Activated CD4-positive, alpha-beta memory T cell treated with anti-CD3 and anti-CD28 coated beads, Interleukin-2, amount 10 ng/mL, durations not matched to agents 7 days and 5 days (primary cell): Measurements from ENCODE around the gene TMEM120A. TPM values are rescaled to one million over a fixed set of nuclear protein-coding genes. Genes with fewer than 3 reads are reported as not detected.
"Not testable (repeated sequence)": the region's sequence is repeated elsewhere in the genome, so short reads cannot be mapped to it uniquely, and the experiment has no call there.

Experiments
- CTCF ChIA-PET: fragments of 350-600 bp; sonication (Branson Sonifier 250); formaldehyde crosslinking; loops from one replicate; lab custom pipeline; 2021; ENCODE audit warnings: antibody characterized with exemption, inconsistent platforms; lab: Charles Lee
- POLR2A ChIA-PET: fragments of 350-600 bp; sonication (Branson Sonifier 250); formaldehyde crosslinking; loops from one replicate; lab custom pipeline; 2021; ENCODE audit warnings: antibody characterized with exemption; lab: Charles Lee
- DNase-seq: peaks from one replicate; pipeline ENCODE4 v3.0.0-alpha.2; 2020
- H3K27ac Mint-ChIP-seq: one replicate; pipeline ENCODE4 v1.8.0; 2021; ENCODE audit warnings: mild to moderate bottlenecking, mixed read lengths
- H3K27me3 Mint-ChIP-seq: one replicate; pipeline ENCODE4 v1.8.0; 2021; ENCODE audit warnings: mixed read lengths
- H3K36me3 Mint-ChIP-seq: one replicate; pipeline ENCODE4 v1.8.0; 2021; ENCODE audit warnings: low read depth, mixed read lengths
- H3K4me1 Mint-ChIP-seq: one replicate; pipeline ENCODE4 v1.8.0; 2021; ENCODE audit warnings: mixed read lengths
- H3K4me3 Mint-ChIP-seq: one replicate; pipeline ENCODE4 v1.8.0; 2021; ENCODE audit warnings: mild to moderate bottlenecking, mixed read lengths
- H3K9me3 Mint-ChIP-seq: one replicate; pipeline ENCODE4 v1.8.0; 2021; ENCODE audit warnings: mixed read lengths
- total RNA-seq, 2 experiments: library from RNA; stranded (reverse); gene quantifications; one replicate each; pipeline ENCODE4 v1.2.3, GENCODE V29; 2021

TMEM120A gene
- total RNA-seq: 10 to 100 TPM; 34.3 to 34.9 TPM

DNA sequence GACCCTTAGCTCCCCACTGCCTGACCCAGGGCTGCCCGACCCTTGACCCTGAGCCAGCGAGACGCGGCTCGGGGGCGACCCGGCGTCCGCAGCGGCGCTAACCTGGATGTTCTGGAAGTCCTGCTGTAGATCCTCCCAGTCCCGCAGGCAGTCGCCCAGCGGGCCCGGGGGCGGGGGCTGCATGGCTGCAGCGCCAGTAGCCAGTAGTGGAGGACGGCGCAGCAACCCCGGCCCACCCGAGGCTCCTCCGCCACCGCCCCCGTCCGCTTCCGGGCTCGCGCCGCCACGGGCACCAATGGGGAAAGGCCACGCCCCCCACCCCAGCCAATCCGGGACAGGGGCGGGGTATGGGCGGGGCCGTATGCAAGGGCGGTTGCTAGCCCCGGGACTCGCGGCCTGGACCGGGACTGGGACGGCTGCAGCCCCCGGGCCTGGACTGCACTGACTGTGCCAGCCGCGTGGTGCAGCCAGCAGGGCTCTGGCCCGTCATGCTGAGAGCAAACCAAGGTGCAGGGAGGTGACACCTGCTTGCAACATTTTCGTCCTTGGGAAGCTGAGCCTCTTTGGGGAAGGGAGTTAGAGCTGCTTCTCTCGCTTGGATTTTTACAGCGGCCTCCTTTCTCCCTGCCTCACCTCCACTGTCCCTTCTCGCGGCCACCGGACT, at the start of gene TMEM120A:
Gene TMEM120A, minus strand, starts transcription at position 208 of the 664 bp plus-strand sequence. Its CDS starts 25 bp downstream, at position 183.
- peaks cover 32% of the 10 kb centered on the region for H3K36me3 Mint-ChIP-seq
- H3K27ac Mint-ChIP-seq: no peak within 1 kb of the TSS
- peak within 1 kb of the TSS; percentile 69 for H3K4me3 Mint-ChIP-seq
- peaks cover 46% of the 10 kb centered on the region for H3K4me1 Mint-ChIP-seq
- POLR2A ChIA-PET: interaction anchor here (0.7 to 2.3 kb wide), 3 partner anchors 9 to 54 kb away, joined by 3 to 12 read pairs (median 3); partner anchors contain the start of genes MDH2 and STYXL1
- no peaks in the 10 kb centered on the region for H3K9me3 Mint-ChIP-seq
- CTCF ChIA-PET: interaction anchor here (0.5 kb wide), 1 partner anchor 37 kb away, joined by 5 read pairs; no protein-coding TSS in a partner anchor
- peak; percentile 95 for DNase-seq
- no peaks in the 10 kb centered on the region for H3K27me3 Mint-ChIP-seq

DNA sequence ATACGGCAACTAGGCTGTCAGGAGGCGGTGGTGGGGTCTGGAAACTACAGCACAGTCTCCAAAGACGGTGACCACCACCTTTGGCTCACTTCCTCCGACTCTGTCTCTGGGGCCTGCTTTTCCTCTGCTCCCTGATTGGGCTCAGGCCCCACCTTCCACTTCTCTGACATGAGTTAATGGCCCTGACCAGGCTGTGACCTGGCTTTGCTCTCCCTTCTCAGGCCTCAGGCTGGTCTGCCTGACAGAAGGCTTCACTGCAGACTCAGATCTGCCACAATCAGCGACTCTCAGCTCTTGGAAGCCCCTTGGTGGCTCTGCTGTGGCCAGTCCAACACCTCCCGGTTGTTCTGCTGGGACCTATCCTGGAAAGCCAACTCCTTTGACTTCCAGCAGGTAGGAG, 45.7 kb upstream of the TMEM120A start:
- CTCF ChIA-PET: interaction anchor here (1.1 kb wide), 1 partner anchor 20 kb away, joined by 4 read pairs; no protein-coding TSS in a partner anchor
- no peak overlapping the region for H3K27ac Mint-ChIP-seq
- POLR2A ChIA-PET: no interaction called here

GRCh38 chr7:76037310-76037709, 42.9 kb upstream of the TMEM120A start:
- Mint-ChIP-seq H3K9me3 (no peaks in the 10 kb centered on the region), H3K4me3 (no peak overlapping the region), H3K27ac (no peak overlapping the region), H3K36me3 (peaks cover 4% of the 10 kb centered on the region), H3K4me1 (peaks cover 14% of the 10 kb centered on the region), H3K27me3 (no peaks in the 10 kb centered on the region)
- ChIA-PET CTCF (interaction anchor here (0.6 to 1.0 kb wide), 2 partner anchors 17 to 54 kb away, joined by 3 read pairs; no protein-coding TSS in a partner anchor), POLR2A (interaction anchor here (1.9 kb wide), 1 partner anchor 10 kb away, joined by 9 read pairs; the partner anchor contains the start of genes MDH2 and STYXL1)
- no peak for DNase-seq

More for the DNA sequence above, 45.7 kb upstream of the TMEM120A start:
- Mint-ChIP-seq H3K27me3 (no peaks in the 10 kb centered on the region), H3K4me3 (no peak overlapping the region), H3K4me1 (peaks cover 8% of the 10 kb centered on the region), H3K9me3 (no peaks in the 10 kb centered on the region), H3K36me3 (peaks cover 11% of the 10 kb centered on the region)
- DNase-seq: no peak

- Mint-ChIP-seq H3K4me1 (peaks cover 13% of the 10 kb centered on the region), H3K27me3 (no peaks in the 10 kb centered on the region), H3K36me3 (peaks cover 8% of the 10 kb centered on the region), H3K27ac (no peak overlapping the region), H3K4me3 (no peak overlapping the region), H3K9me3 (no peaks in the 10 kb centered on the region)
- POLR2A ChIA-PET: interaction anchor here (0.7 kb wide), 1 partner anchor 310 kb away, joined by 3 read pairs; no protein-coding TSS in a partner anchor
- CTCF ChIA-PET: interaction anchor here (0.7 to 0.9 kb wide), 4 partner anchors 12 to 82 kb away, joined by 3 to 5 read pairs (median 4); partner anchors contain the start of gene STYXL1
- no peak for DNase-seq
Observed at GRCh38 chr7:76031964-76032363, 37.6 kb upstream of the TMEM120A start.

DNA sequence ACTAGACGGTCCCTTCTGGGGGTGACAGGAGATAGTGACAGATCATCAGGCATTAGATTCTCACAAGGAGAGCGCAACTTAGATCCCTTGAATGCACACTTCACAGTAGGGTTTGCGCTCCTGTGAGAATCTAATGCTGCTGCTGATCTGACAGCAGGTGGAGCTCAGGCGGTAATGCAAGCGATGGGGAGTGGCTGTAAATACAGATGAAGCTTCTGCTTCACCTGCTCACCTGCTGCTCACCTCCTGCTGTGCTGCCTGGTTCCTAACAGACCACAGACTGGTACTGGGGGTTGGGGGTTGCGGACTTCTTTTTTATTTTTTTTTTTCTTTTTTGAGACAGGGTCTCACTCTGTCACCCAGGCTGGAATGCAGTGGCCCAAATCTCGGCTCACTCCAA, 35.3 kb upstream of the TMEM120A start:
- H3K9me3 Mint-ChIP-seq, H3K4me3 Mint-ChIP-seq, POLR2A ChIA-PET, H3K27me3 Mint-ChIP-seq, DNase-seq, H3K27ac Mint-ChIP-seq: not testable (repeated sequence)
- H3K36me3 Mint-ChIP-seq: peaks cover 17% of the 10 kb centered on the region
- CTCF ChIA-PET: interaction anchor here (1.5 kb wide), 1 partner anchor 9 kb away, joined by 5 read pairs; no protein-coding TSS in a partner anchor
- H3K4me1 Mint-ChIP-seq: peaks cover 13% of the 10 kb centered on the region

- no peak for DNase-seq
- Mint-ChIP-seq H3K4me3 (no peak overlapping the region), H3K36me3 (peaks cover 38% of the 10 kb centered on the region), H3K27me3 (no peaks in the 10 kb centered on the region), H3K4me1 (peaks cover 20% of the 10 kb centered on the region), H3K27ac (no peak overlapping the region), H3K9me3 (no peaks in the 10 kb centered on the region)
- ChIA-PET CTCF (interaction anchor here (5.4 kb wide), 1 partner anchor 158 kb away, joined by 78 read pairs; no protein-coding TSS in a partner anchor), POLR2A (no interaction called here)
Observed at GRCh38 chr7:76023002-76023401, 28.6 kb upstream of the TMEM120A start.

DNA sequence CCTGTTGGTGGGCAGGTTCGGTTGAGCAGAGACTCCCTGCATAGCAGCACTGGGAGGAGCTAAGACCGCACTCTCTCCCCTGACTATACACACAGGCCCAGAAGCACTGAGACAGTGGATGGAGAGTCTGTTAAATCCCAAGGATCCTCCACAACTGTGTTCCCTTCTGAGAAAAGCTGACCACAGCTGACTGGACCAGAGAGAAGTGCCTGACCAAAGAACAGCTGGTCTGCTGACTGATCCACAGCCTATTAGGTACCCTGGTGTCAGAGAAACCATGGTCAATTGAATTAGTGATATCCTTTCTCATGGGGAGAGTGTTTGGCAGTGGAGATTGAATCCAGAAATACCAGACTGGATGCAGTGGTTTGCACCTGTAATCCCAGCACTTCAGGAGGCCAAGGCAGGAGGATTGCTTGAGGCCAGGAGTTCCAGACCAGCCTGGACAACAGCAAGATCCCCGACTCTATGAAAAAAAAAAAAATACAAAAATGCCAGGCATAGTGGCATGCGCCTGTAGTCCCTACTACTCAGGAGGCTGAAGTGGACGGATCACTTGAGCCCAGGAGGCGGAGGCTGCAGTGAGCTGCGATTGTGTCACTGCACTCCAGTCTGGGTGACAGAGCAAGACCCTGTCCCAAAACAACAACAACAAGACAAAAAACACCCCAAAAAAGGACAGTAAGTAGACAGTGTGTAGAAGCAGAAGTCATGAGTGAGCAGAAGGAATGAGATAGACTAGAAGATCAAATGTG, 27.8 kb upstream of the TMEM120A start:
- Mint-ChIP-seq H3K4me1 (peaks cover 20% of the 10 kb centered on the region), H3K36me3 (peaks cover 41% of the 10 kb centered on the region), H3K4me3 (no peak overlapping the region), H3K27me3 (no peaks in the 10 kb centered on the region), H3K27ac (peak overlapping the region; percentile 14), H3K9me3 (no peaks in the 10 kb centered on the region)
- POLR2A ChIA-PET: no interaction called here
- CTCF ChIA-PET: interaction anchor here (5.4 kb wide), 1 partner anchor 157 kb away, joined by 78 read pairs; no protein-coding TSS in a partner anchor
- no peak for DNase-seq

- Mint-ChIP-seq H3K36me3 (peaks cover 40% of the 10 kb centered on the region), H3K4me3 (no peak overlapping the region), H3K9me3 (no peaks in the 10 kb centered on the region), H3K27ac (peak overlapping the region; percentile 42), H3K4me1 (peaks cover 20% of the 10 kb centered on the region), H3K27me3 (no peaks in the 10 kb centered on the region)
- POLR2A ChIA-PET: interaction anchor here (0.6 to 1.2 kb wide), 7 partner anchors 11 to 153 kb away, joined by 3 to 4 read pairs (median 3); partner anchors contain the start of genes MDH2 and STYXL1
- CTCF ChIA-PET: interaction anchor here (0.6 to 5.4 kb wide), 34 partner anchors 9 to 441 kb away, joined by 3 to 78 read pairs (median 4); partner anchors contain the start of genes MDH2 and STYXL1
- DNase-seq: peak; percentile 81
Observed at GRCh38 chr7:76020031-76020714, 25.8 kb upstream of the TMEM120A start.

- H3K4me3 Mint-ChIP-seq, H3K27me3 Mint-ChIP-seq, POLR2A ChIA-PET, H3K27ac Mint-ChIP-seq, DNase-seq, H3K9me3 Mint-ChIP-seq: not testable (repeated sequence)
- CTCF ChIA-PET: interaction anchor here (0.6 to 5.4 kb wide), 2 partner anchors 145 to 153 kb away, joined by 4 to 78 read pairs; no protein-coding TSS in a partner anchor
- H3K4me1 Mint-ChIP-seq: peaks cover 20% of the 10 kb centered on the region
- H3K36me3 Mint-ChIP-seq: peaks cover 43% of the 10 kb centered on the region
Observed at GRCh38 chr7:76018520-76018919, 24.1 kb upstream of the TMEM120A start.

DNA sequence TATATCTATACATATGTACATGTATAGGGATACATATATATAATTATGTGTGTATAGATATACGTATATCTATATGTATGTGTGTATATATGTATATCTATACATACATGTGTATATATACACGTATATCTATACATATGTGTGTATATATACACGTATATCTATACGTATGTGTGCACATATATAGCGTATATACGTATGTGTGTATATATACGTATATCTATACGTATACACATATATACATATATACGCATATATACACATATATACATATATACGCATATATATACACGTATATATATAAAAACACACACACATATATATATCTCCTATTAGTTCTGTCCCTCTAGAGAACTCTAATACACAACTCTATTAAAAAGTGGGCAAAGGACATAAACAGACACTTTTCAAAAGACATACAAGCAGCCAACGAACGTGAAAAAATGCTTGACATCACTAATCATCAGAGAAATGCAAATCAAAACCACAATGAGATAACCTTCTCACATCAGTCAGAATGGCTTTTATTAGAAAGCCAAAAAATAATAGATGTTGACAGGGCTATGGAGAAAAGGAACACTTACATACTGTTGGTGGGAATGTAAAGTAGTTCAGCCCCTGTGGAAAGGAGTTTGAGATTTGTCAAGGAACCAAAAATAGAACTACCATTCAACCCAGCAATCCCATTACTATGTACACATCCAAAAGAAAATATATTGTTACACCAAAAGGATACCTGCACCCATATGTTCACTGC, 22.0 kb upstream of the TMEM120A start:
- Mint-ChIP-seq H3K4me3 (no peak overlapping the region), H3K4me1 (peaks cover 16% of the 10 kb centered on the region), H3K27ac (no peak overlapping the region), H3K27me3 (no peaks in the 10 kb centered on the region), H3K36me3 (peaks cover 55% of the 10 kb centered on the region), H3K9me3 (no peaks in the 10 kb centered on the region)
- CTCF ChIA-PET: no interaction called here
- POLR2A ChIA-PET: no interaction called here
- DNase-seq: no peak

- Mint-ChIP-seq H3K9me3 (no peaks in the 10 kb centered on the region), H3K4me3 (no peak overlapping the region), H3K4me1 (peaks cover 31% of the 10 kb centered on the region), H3K27me3 (peaks cover 6% of the 10 kb centered on the region), H3K36me3 (peaks cover 41% of the 10 kb centered on the region), H3K27ac (no peak overlapping the region)
- DNase-seq: no peak
- ChIA-PET CTCF (interaction anchor here (1.0 to 1.4 kb wide), 2 partner anchors 146 to 249 kb away, joined by 3 to 4 read pairs; no protein-coding TSS in a partner anchor), POLR2A (interaction anchor here (1.3 kb wide), 1 partner anchor 37 kb away, joined by 4 read pairs; the partner anchor contains the start of genes MDH2 and STYXL1)
Observed at GRCh38 chr7:76011442-76011861, 17.1 kb upstream of the TMEM120A start.
